SH-SY5Y (cell line): ENCODE measurements around the gene SLC13A2.

Experiments used
- GATA2 ChIP-seq: IDR thresholded peaks from 2 replicates; pipeline ENCODE4 v1.6.1; 2011; ENCODE audit warnings: mild to moderate bottlenecking, low read depth, low read length
- GATA3 ChIP-seq: IDR thresholded peaks from 2 replicates; pipeline ENCODE4 v1.6.1; 2011; ENCODE audit warnings: low read depth, mild to moderate bottlenecking, low read length, moderate library complexity

DNA sequence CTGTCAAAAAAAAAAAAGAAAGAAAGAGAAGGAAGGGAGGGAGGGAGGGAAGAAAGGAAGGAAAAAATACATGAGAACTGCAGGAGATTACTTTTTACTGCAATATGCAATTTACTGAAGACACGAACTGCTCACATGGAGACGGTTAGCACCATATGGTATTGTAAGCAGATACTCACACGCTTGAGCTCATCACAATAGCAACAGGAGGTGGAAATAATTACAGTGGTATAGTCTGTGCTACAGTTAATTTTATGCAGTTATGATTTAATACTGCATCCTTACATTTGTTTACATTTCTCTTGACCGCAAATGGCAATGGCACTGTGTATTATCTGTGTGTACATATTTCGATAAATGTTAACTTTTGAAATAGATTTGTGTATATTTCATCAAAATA is 46.1 kb upstream of the SLC13A2 start:
- TF ChIP-seq GATA3 (no peak), GATA2 (no peak)
